ENCODE results near the gene CDC26. TPM values are rescaled to one million over a fixed set of nuclear protein-coding genes. Genes with fewer than 3 reads are reported as not detected.
"Not testable (repeated sequence)": the region's sequence is repeated elsewhere in the genome, so short reads cannot be mapped to it uniquely, and the experiment has no call there.

The CDC26 gene
- total RNA-seq, 1 experiment from 2014 or later: 29.3 TPM

GRCh38 chr9:113255438-113255837 lies 19.9 kb downstream of the CDC26 start:
- H3K4me1 ChIP-seq: no peaks in the 10 kb centered on the region
- no peak for DNase-seq
- peaks cover 1% of the 10 kb centered on the region; the same call in 1 of the 2 replicates for H3K36me3 ChIP-seq (ENCODE audit: control insufficient read depth, insufficient read depth, low read length)
- intact Hi-C loops (cut with micrococcal nuclease; ENCODE audit: unreplicated experiment): no loop called here
- ChIA-PET CTCF (no interaction called here), POLR2A (no interaction called here)
- TF ChIP-seq, protein P1, sequence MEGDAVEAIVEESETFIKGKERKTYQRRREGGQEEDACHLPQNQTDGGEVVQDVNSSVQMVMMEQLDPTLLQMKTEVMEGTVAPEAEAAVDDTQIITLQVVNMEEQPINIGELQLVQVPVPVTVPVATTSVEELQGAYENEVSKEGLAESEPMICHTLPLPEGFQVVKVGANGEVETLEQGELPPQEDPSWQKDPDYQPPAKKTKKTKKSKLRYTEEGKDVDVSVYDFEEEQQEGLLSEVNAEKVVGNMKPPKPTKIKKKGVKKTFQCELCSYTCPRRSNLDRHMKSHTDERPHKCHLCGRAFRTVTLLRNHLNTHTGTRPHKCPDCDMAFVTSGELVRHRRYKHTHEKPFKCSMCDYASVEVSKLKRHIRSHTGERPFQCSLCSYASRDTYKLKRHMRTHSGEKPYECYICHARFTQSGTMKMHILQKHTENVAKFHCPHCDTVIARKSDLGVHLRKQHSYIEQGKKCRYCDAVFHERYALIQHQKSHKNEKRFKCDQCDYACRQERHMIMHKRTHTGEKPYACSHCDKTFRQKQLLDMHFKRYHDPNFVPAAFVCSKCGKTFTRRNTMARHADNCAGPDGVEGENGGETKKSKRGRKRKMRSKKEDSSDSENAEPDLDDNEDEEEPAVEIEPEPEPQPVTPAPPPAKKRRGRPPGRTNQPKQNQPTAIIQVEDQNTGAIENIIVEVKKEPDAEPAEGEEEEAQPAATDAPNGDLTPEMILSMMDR (IDR thresholded peaks at IDR 0.05; ENCODE audit: insufficient read depth in 1 of 2, low read depth in 1 of 2, low read length in 1 of 2, severe bottlenecking in 1 of 2, unreplicated experiment in 1 of 2): no peak
- Mint-ChIP-seq H3K4me3 (ENCODE audit: unreplicated experiment) (no peak overlapping the region), H3K4me1 (ENCODE audit: low read depth, unreplicated experiment) (no peaks in the 10 kb centered on the region), H3K9me3 (ENCODE audit: unreplicated experiment) (no peaks in the 10 kb centered on the region), H3K27ac (ENCODE audit: unreplicated experiment) (no peak overlapping the region), H3K27me3 (ENCODE audit: insufficient read depth, unreplicated experiment) (no peaks in the 10 kb centered on the region), H3K36me3 (ENCODE audit: insufficient read depth, unreplicated experiment) (peaks cover 28% of the 10 kb centered on the region)
- no peaks in the 10 kb centered on the region for H3K9me3 ChIP-seq
- H3K4me3 ChIP-seq (ENCODE audit: low read depth, low read length): no peak overlapping the region
- BruUV-seq (replicated peaks): no TSS peak
- no peaks in the 10 kb centered on the region for H3K27me3 ChIP-seq (replicated peaks; ENCODE audit: control insufficient read depth, insufficient read depth, low read length)

DNA sequence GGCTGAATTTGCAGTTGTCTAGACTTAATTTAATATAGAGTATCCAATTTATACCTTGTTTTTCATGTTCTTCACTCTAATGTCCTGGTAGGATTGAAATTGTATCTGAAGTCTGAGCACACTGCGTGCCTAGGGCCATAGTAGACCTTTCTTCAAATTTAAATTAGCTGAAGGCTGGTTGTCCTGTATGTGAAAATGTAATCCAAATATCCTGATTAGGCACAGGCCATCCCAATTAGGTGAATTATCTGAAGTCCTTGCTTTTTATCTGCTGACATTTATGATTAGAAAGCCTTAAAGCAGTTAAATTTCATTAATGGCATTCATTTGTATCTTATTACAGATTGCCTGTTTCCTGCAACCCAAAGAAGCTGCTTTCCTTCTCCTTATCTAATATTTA lies 20.4 kb downstream of the CDC26 start:
- no peaks in the 10 kb centered on the region for H3K9me3 ChIP-seq
- no peak overlapping the region for H3K4me3 ChIP-seq (ENCODE audit: low read depth, low read length)
- DNase-seq: no peak
- no TSS peak for BruUV-seq (replicated peaks)
- no peaks in the 10 kb centered on the region for H3K27me3 Mint-ChIP-seq (ENCODE audit: insufficient read depth, unreplicated experiment)
- H3K9me3 Mint-ChIP-seq (ENCODE audit: unreplicated experiment): no peaks in the 10 kb centered on the region
- CTCF ChIA-PET: no interaction called here
- H3K4me1 Mint-ChIP-seq (ENCODE audit: low read depth, unreplicated experiment): no peaks in the 10 kb centered on the region
- POLR2A ChIA-PET: interaction anchor here (0.6 kb wide), 1 partner anchor 839 kb away, joined by 5 read pairs; no protein-coding TSS in a partner anchor
- H3K36me3 Mint-ChIP-seq (ENCODE audit: insufficient read depth, unreplicated experiment): peaks cover 23% of the 10 kb centered on the region
- no peaks in the 10 kb centered on the region for H3K27me3 ChIP-seq (replicated peaks; ENCODE audit: control insufficient read depth, insufficient read depth, low read length)
- TF ChIP-seq, protein P1 (IDR thresholded peaks at IDR 0.05; ENCODE audit: insufficient read depth in 1 of 2, low read depth in 1 of 2, low read length in 1 of 2, severe bottlenecking in 1 of 2, unreplicated experiment in 1 of 2): no peak
- H3K4me1 ChIP-seq: no peaks in the 10 kb centered on the region
- intact Hi-C loops (cut with micrococcal nuclease; ENCODE audit: unreplicated experiment): no loop called here
- no peak overlapping the region for H3K27ac Mint-ChIP-seq (ENCODE audit: unreplicated experiment)
- H3K36me3 ChIP-seq (ENCODE audit: control insufficient read depth, insufficient read depth, low read length): peaks cover 1% of the 10 kb centered on the region; the same call in 1 of the 2 replicates
- H3K4me3 Mint-ChIP-seq (ENCODE audit: unreplicated experiment): no peak overlapping the region

DNA sequence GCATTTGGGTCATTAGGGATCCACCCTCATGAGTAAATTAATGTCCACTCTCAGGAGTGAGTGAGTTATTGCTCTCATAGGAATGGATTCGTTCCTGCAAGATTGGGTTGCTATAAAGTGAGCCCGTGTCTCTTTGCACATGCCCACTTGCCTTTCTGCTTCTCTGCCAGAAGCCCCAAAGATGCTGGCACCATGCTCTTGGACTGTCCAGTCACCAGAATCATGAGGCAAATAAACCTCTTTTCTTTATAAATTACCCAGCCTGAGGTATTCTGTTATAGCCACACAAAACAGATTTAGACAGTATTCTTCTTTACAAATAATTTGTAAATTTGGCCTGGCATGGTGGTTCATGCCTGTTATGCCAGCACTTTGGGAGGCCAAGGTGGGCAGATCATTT lies 24.6 kb downstream of the CDC26 start:
- H3K9me3 Mint-ChIP-seq (ENCODE audit: unreplicated experiment): no peaks in the 10 kb centered on the region
- no peaks in the 10 kb centered on the region for H3K9me3 ChIP-seq
- H3K36me3 Mint-ChIP-seq (ENCODE audit: insufficient read depth, unreplicated experiment): peaks cover 9% of the 10 kb centered on the region
- DNase-seq: no peak
- H3K27ac Mint-ChIP-seq (ENCODE audit: unreplicated experiment): no peak overlapping the region
- TF ChIP-seq, protein P1 (IDR thresholded peaks at IDR 0.05; ENCODE audit: insufficient read depth in 1 of 2, low read depth in 1 of 2, low read length in 1 of 2, severe bottlenecking in 1 of 2, unreplicated experiment in 1 of 2): no peak
- POLR2A ChIA-PET: no interaction called here
- no peaks in the 10 kb centered on the region for H3K4me1 ChIP-seq
- H3K4me1 Mint-ChIP-seq (ENCODE audit: low read depth, unreplicated experiment): no peaks in the 10 kb centered on the region
- no TSS peak for BruUV-seq (replicated peaks)
- CTCF ChIA-PET: no interaction called here
- no peaks in the 10 kb centered on the region for H3K27me3 Mint-ChIP-seq (ENCODE audit: insufficient read depth, unreplicated experiment)
- no peaks in the 10 kb centered on the region for H3K27me3 ChIP-seq (replicated peaks; ENCODE audit: control insufficient read depth, insufficient read depth, low read length)
- intact Hi-C loops (cut with micrococcal nuclease; ENCODE audit: unreplicated experiment): no loop called here
- H3K4me3 ChIP-seq (ENCODE audit: low read depth, low read length): no peak overlapping the region
- no peaks in the 10 kb centered on the region for H3K36me3 ChIP-seq (ENCODE audit: control insufficient read depth, insufficient read depth, low read length)
- H3K4me3 Mint-ChIP-seq (ENCODE audit: unreplicated experiment): no peak overlapping the region

- H3K36me3 Mint-ChIP-seq (ENCODE audit: insufficient read depth, unreplicated experiment); BruUV-seq (replicated peaks); H3K27me3 ChIP-seq (replicated peaks; ENCODE audit: control insufficient read depth, insufficient read depth, low read length); H3K9me3 Mint-ChIP-seq (ENCODE audit: unreplicated experiment); H3K27me3 Mint-ChIP-seq (ENCODE audit: insufficient read depth, unreplicated experiment); intact Hi-C loops (cut with micrococcal nuclease; ENCODE audit: unreplicated experiment); H3K9me3 ChIP-seq; H3K27ac Mint-ChIP-seq (ENCODE audit: unreplicated experiment); H3K4me3 Mint-ChIP-seq (ENCODE audit: unreplicated experiment); H3K4me1 ChIP-seq; H3K36me3 ChIP-seq (ENCODE audit: control insufficient read depth, insufficient read depth, low read length); POLR2A ChIA-PET; CTCF ChIA-PET; H3K4me1 Mint-ChIP-seq (ENCODE audit: low read depth, unreplicated experiment); H3K4me3 ChIP-seq (ENCODE audit: low read depth, low read length); DNase-seq: not testable (repeated sequence)
Measured at GRCh38 chr9:113249661-113250060, 25.7 kb downstream of the CDC26 start.
